Cerebellar cortex (tissue), 1 donor: ENCODE measurements around the gene CTNNA1.
A peak's percentile ranks its signal among the peaks of the same experiment; 100 is the strongest.
"Not testable (repeated sequence)": the region's sequence is repeated elsewhere in the genome, so short reads cannot be mapped to it uniquely, and the experiment has no call there.

ENCODE experiments used
- DNase-seq: peaks from one replicate; pipeline ENCODE4 v3.0.0-alpha.2; 2015; ENCODE audit warnings: low spot score

CTNNA1 gene, protein sequence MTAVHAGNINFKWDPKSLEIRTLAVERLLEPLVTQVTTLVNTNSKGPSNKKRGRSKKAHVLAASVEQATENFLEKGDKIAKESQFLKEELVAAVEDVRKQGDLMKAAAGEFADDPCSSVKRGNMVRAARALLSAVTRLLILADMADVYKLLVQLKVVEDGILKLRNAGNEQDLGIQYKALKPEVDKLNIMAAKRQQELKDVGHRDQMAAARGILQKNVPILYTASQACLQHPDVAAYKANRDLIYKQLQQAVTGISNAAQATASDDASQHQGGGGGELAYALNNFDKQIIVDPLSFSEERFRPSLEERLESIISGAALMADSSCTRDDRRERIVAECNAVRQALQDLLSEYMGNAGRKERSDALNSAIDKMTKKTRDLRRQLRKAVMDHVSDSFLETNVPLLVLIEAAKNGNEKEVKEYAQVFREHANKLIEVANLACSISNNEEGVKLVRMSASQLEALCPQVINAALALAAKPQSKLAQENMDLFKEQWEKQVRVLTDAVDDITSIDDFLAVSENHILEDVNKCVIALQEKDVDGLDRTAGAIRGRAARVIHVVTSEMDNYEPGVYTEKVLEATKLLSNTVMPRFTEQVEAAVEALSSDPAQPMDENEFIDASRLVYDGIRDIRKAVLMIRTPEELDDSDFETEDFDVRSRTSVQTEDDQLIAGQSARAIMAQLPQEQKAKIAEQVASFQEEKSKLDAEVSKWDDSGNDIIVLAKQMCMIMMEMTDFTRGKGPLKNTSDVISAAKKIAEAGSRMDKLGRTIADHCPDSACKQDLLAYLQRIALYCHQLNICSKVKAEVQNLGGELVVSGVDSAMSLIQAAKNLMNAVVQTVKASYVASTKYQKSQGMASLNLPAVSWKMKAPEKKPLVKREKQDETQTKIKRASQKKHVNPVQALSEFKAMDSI

DNA sequence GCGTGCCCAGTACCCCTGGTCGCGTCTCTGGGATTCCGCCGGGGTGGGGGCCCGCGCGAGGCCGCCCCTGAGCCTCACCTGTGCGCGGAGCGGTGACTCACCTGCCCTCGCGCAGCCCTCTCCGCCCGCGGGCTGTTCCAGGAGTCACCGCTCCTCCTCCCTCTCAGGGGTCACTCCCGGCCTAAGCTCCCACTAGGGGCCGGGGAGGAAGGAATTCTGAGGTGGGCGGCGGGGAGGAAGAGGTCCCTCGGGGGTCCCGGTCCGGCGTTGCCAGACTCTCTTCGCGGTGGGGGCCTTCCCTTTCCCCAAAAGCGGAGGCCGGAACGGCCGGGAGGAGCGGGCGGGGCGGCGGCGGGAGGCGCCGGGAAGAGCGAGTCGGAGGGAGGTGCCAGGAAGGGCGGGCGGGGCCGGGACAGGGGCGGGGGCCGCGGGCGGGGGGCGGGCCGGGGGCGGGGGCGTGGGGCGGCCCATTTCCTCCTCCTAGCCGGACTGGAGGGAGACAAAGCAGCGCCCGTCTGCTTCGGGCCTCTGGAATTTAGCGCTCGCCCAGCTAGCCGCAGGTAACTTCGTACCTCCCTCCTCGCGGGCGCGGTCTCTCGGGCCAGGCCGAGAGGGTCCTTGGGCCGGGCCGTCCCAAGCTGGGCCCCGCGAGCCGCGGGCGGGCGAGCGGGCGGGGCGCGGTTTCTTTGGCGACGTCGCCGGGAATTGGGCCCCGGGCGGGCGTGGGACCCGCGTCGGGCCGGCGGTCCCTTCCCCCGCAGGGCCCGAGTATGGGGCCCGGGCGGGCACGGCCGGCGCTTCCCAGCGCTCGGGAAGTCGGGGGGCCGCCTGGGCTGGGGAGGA is at the start of gene CTNNA1:
TSS of gene CTNNA1 (plus strand) at position 475 of the 843 bp plus-strand sequence. CDS start 28,500 bp downstream, outside the sequence.
- peak; percentile 26 for DNase-seq

DNA sequence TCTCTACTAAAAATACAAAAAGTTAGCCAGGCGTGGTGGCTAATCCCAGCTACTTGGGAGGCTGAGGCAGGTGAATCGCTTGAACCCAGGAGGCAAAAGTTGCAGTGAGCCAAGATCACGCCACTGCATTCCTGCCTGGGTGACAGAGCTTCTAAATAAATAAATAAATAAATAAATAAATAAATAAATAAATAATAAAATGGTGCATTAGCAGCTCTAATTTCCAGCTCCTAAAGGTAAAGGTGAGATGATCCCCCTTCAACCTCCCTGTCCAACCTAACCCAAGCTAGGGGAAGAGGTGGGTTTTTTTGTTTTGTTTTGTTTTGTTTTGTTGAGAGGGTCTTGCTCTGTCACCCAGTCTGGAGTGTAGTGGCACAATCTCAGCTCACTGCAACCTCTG is 49.4 kb upstream of the CTNNA1 start:
- DNase-seq = not testable (repeated sequence)

DNA sequence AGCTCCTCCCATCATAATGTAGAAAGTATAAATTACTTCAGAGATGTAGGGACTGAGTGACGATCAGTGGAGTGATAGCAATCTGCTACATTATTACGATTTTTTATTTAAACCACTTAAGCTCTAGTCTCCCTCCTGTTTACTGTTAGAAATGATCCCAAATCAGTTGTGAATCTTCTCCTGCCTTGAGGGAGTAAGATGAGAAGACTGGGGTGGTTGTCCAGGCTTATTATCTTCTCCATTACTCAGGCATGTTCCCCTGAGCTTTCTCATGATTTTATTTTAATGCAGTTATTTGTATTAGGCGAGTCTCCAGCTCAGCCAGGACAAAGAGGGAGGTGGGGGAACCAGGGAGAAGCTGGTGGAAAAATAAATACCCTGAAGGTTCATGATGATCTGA is 48.2 kb upstream of the CTNNA1 start:
- no peak for DNase-seq

DNA sequence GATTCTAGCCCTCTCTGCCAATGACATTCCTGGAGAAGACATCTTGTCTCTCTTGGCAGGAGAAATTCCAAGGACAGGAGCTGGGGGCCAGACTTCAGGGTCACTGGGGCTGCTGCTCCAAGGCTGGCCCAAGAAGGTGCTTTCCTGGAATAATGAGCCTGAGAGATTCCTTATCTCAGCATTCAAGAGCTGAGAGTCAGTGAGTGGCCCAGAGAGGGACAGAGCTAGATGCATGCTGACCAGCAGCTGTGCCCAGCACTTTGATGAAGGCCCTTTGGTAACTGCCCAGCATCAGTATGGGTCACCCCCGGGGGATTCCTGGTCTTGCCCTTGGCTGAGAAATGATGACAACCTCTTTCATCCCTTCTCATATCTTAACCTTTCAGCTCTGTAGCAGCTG is 47.7 kb upstream of the CTNNA1 start:
- no peak for DNase-seq

DNA sequence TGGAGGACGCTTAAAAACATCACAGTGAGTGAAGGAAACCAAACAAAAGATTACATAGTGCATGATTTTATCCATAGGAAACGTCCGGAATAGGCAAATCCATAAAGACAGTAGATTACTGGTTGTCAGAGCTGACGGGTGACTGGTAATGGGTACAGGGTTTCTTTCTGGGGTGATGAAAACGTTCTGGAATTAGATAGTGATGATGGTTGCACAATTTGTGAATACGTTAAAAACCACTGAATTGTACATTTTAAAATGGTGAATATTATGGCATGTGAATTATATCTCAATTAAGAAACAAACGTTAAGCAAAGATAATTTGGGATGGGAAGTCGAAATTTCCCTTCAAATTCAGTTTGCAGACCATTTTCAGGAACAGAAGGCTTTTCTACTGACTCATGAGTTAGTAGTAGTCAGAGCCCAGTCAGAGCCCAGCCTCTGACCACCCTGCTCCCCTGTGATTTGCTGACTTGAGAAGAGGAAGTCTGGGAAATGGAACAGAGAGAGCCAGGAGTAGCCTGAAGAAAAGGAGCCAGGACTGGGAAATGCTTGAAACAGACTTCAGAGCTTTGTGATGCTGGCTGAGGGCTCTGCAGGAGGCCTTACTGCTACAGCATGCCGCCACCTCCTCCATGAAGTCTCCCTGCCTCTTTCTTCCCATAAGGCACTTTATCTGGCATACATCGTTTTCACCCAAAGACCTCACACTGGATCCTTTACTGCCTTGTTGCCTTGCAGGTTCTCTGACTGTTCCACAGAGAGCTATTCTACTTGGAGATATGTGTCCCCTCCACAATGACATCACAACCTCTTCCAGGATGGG is 46.4 kb upstream of the CTNNA1 start:
- DNase-seq = no peak

DNA sequence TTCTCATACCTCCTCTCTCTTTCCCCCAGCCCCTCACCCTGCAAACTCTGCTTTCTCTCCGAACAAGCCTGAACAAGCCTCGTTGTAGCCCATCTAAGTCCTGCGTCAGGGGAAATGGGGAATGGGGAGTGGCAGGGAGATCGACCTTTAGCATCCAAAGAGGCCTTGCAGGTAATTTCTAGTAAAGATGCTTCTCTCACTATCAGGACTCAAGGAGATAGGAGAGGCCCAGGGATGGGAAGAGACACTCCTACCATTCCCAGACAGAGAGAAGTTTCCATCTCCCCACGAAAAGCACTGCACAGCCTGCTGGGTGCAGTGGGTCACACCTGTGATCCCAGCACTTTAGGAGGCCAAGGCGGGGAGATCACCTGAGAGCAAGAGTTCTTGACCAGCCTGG is 44.4 kb upstream of the CTNNA1 start:
- DNase-seq = no peak

DNA sequence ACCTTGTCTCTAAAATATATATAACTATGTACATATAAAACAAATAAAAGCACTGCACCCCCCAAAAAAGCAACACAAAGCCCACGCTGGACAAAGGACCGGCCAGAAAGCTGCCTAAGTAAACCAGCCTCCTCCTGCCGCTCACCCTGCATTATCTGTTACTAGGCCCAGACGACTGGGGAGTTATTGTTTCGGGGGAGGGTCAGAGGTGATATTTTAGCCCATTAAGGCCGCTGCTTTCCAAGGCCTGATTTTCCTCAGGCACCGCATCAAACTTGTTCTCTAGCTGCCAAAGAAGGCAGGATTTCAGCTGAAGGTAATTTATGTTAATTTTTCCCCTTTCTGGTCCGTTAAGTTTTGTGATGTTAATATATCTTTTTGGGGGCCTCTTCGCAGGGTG is 44.0 kb upstream of the CTNNA1 start:
- no peak for DNase-seq

DNA sequence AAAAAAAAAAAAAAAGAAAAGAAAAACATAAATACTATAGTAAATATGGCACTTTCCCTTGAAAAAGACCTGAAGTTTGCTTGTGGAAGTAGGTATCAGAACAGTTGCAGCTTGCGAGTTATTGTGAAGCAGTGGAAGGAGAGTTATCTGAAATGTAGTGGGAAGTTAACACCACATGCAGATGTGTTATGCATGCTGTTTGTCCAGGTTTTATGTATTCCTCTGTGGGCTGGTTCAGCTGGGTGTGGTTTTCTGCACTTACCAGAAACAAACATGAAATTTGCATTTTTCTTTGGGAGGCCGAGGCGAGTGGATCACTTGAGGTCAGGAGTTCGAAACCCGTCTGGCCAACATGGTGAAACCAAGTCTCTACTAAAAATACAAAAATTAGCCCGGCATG is 42.1 kb upstream of the CTNNA1 start:
- no peak for DNase-seq

DNA sequence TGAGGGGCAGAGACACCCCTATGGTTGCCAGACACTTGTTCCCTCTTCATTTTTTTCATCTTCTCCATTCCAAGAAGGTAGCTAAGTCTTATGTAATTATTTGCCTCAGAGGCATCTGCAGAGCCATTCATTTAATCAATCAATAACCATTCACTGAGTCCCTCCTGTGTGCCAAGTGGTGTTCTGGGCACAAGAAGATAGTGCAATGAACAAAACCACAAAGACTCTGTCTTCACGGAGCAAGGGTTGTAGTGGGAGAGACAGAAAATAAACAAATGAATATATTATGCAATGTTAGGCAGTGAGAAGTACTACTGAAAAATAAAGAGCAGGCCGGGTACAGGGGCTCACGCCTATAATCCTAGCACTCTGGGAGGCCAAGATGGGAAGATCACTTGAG is 41.4 kb upstream of the CTNNA1 start:
- DNase-seq = no peak

DNA sequence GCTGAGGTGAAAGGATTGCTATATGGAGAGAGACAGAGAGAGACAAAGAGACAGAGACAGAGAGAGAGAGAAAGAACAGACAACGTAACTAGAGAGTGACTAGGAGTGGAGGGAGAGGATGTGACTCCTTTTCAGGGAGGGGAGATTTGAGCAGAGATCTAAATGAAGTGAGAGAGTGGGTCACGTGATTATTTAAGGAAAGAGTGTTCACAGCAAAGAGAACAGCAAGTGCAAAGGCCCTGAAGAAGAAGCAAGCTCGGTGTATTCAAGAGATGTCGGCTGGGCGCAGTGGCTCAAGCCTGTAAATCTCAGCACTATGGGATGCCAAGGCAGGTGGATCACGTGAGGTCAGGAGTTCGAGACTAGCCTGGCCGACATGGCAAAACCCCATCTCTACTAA is 40.9 kb upstream of the CTNNA1 start:
- DNase-seq = no peak

DNA sequence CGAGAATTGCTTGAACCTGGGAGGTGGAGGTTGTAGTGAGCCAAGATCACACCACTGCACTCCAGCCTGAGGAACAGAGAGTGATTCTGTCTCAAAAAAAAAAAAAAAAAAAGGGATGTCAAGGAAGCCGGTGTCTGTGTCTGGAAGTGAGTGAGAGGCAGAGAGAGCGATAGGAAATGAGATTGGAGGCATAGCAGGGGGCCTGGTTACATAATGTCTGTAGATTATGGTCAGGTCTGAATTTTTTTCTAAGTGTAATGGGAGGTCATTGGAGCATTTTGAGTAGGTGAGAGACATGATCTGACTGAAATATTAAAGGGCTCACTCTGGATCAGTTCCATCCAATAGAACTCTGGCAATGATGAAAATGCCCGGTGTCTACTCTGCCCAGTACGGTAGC is 40.4 kb upstream of the CTNNA1 start:
- DNase-seq = no peak

DNA sequence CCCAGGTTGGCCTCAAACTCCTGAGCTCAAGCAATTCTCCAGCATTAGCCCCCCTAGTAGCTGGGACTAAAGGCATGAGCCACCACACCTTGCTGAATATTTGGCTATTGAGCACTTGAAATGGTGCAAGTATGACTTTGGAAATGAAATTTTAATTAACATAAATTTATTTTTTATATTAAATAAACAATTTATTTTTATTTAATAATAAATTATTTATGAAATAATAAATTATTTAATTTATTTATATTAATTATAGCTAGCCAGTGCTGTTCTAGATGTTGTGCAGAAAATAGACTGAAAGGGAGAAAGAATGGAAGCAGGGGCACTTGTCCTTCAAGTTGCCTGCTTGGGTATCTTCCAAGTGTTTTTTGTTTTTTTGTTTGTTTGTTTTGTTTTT is 40.0 kb upstream of the CTNNA1 start:
- DNase-seq = no peak

DNA sequence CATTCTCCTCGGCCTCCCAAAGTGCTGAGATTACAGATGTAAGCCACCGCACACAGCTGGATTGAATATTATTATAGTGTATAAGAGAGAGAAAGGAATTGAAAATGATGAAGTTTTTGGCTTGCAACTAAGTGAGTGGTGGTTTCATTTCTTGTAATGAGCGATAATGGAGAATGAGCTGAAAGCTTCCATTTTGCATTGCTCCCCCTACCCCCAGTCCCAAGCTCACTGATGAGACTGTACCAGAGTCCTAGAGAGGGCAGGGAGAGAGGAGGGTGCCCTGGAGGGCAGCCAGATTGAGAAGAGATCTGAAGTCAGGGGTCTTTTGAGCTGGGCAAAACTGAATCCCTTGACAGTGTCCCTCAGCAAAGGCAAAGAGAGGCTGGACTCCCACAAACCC is 38.5 kb upstream of the CTNNA1 start:
- DNase-seq = no peak

DNA sequence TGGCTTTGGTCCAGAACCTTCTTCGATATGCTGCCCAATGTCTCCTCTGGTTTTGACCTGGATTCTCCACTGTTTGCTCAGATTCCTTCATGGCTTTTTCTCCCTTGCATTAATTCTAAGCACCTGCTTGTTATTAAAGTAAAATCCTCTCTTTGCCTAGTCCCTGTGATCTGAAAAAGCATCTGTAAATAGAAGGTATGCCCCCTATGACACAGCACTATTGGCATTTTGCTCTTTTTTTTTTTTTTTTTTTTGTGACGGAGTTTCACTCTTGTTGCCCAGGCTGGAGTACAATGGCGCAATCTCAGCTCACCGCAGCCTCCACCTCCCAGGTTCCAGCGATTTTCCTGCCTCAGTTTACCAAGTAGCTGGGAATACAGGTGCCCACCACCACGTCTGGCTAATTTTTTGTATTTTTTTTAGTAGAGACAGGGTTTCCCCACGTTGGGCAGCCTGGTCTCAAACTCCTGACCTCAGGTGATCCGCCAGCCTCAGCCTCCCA is 37.2 kb upstream of the CTNNA1 start:
- not testable (repeated sequence) for DNase-seq

DNA sequence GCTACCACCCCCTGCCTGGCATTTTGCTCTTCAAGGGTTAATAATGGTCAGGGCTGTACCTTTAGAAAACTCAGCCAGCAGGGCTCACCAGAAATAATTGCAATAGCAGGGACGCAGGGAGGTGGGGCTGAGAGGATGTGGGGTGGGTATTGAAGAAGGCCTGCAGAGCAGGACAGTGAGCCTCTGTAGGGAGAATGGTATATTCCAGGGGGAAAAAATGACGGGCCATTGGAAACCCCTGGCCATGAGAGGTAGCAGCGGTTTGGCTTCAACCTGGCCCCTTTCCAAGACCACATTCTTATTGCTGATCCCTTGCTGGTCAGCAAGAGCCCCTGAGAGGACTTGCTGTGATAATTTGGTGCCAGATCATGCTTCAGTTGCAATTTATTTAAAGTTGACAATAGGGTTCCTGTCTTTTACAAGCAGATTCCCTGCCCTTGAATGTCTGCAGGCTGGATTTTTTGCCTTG is 36.7 kb upstream of the CTNNA1 start:
- peak; percentile 28 for DNase-seq

DNA sequence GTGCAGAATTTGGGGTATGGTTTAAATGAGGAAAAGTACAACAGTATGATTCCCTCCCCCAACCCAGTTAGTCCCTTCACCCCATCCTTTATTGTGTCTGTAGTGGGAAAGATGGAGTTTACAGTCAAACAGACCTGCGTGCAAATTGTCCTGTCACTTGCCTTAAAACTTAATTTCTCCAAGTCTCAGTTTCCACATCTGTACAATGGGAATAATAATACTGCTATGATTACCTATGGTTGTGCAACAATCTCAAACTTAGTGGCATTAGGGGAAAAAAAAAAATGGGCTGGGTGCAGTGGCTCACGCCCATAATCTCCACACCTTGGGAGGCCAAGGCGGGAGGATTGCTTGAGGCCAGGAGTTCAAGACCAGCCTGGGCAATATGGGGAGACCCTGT is 35.8 kb upstream of the CTNNA1 start:
- no peak for DNase-seq

DNA sequence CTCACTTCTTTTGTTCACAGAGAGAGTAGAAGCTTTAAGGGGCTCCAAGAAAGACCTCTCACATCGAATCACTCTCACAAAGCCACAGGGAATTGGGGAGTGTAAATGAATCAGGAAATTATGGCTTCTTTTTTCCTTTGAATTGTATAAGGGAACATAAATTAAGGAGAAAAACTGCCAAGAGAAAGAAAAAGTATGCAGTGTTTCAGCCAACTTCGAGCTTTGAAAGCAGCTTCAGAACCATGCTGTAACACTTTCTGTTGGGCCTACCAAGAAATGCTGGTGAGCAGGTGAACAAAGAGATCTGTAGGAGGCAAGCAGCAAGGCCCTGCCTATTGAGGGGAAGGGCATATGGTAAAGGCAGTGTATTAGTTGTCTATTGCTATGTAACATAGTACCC is 33.4 kb upstream of the CTNNA1 start:
- DNase-seq = no peak

DNA sequence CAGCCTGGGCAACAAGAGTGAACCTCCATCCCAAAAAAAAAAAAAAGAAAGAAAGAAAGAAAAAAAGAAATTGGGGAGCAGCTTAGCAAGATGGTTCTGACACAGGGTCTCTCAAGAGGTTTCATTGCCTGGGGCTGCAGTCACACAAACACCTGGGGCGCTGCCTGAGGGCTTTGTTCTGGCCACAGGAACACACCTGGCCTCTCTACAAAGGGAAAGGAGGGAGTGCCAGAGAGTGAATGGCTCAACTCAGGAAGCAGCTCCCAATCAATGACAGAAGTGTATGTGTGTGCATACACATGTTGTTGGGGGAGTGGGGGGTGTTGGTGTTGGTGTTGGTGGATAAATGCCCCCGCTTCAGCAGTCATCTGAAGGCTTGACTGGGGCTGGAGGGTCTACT is 32.4 kb upstream of the CTNNA1 start:
- DNase-seq = no peak

DNA sequence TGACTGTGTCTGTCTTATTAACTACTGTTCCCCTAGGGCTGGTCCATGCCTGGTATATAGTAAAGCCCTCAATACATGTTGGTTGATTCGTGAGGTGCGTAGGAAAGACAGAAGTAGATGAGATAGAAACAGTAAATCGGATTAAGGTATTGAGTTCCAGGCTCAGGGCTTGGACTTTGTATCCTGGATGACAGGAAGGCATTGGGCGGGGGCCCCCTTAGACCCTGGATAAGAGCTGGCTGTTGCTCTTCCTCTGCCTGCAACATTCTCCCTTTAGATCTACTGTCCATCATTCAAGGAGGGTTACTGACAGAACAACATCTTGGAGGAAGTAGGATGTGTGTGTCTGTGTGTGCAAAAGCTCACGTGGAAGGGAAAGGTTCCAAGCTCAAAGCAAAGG is 31.2 kb upstream of the CTNNA1 start:
- no peak for DNase-seq

DNA sequence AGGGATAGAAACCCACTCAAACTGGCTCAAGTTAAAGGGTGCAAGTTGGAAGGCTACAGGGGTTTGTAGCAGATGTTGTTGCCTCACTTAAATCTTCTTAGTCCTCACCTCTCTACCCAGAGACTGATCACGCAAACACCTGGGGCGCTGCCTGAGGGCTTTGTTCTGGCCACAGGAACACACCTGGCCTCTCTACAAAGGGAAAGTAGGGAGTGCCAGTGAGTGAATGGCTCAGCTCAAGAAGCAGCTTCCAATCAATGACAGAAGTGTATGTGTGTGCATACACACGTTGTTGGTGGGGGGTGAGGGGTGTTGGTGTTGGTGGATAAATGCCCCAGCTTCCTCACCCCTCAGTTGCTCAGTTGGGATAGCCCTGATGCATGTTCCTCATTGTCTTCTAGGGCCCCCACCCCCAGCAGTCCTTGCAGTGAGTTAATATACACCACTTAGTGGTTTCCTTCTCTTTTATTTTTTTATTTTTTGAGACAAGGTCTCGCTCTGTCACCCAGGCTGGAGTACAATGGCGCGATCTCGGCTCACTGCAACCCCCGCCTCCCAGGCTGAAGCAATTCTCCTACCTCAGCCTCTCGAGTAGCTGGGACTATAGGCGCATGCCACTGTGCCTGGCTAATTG is 30.6 kb upstream of the CTNNA1 start:
- no peak for DNase-seq
